ENCODE measurements around the gene B3GALT5.

B3GALT5 gene

DNA sequence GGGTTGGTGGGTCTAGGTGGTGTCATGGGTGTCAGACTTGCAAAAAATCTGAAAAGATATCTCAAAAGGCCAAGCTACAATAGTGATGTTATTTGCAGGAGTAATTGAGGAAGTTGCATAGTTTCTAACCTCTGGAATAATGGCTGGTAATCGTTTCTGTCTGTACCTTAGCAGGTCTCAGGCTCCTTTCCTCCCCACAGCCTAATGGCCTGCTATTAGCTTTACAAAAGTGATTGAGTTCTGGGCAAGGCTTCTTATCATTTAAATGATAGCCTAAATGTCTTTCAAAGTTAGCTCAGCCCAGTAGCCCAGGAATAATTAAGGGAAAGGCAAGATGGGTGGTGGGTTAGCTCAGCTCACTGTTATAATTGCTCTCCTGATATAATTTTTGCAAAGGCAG lies 94.6 kb downstream of the B3GALT5 start:
- DNase-seq = no peak

DNA sequence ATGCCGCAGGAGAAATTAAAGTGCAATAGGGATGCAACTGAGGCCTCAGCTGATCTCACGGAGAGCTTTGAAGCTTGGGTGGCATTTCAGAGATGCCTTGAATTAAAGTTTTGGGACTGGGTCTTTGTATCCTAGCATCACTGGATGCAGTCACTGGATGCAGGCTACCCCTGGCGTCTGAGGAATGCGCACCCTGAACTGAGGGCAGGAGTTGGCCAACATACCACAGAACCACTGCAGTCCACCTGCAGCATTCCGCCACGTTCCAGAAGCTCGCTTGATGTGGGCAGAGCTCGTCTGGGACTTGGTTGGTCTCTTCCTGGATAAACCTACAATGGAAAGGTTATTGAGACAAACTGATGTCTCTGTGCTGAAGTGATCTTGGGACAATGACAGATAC lies 98.1 kb downstream of the B3GALT5 start:
- DNase-seq = no peak

DNA sequence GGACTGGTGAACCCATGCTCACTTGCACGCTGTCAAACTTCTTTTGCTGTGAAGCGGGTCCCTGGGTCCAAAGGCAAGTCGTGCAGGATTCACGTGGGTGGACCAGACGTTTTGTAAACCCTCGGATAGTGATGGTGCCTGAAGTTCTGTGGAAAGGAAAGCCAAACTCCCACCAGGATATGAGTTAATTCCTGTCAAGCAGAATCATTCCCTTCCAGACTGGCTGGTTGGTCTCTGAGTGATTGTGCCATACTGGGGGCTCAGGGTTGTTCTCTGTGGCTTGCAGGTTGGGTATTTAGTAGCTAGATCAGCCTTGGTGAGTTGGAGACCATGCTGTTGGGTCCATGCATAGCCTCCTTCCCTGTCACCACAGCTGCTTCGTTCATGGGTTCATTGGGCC lies 99.5 kb downstream of the B3GALT5 start:
- no peak for DNase-seq

DNA sequence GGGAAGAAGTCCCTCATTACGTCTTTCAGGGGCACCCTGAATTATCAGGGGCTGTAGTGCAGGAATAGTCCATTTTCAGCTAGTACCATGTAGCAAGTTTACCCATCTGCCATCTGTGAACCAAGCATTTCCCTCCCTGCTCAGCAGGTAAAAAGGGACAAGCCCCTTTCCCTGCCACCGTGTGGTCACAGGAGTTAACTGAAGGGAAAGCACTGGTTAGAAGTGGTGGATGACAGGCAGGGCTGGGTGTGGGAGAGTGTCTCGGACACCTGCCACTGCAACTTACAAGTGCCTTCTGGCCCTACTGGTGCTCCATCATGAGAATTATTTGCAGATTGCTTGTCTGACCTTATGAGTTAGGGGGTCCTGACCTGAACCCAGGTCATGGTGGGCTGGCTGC lies 100.2 kb downstream of the B3GALT5 start:
- no peak for DNase-seq

DNA sequence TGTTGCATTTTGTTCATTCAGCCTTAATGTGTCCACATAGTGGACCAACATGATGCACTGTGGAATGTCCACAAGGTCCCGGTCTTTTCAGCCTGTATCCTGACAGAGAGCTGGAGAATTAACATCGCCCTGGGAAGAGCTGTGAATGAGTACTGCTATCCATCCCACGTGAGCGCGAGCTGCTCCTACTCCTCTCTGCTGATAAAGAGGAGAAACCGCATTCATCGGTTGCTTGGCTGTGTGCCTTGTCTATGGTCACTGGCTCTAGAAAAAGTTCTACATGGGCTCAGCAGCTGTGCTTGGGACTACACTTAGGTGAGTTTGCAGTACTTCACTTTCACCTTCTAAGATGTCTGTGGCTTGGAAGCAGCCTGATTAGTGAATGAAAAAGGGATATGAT lies 101.2 kb downstream of the B3GALT5 start:
- DNase-seq = no peak

DNA sequence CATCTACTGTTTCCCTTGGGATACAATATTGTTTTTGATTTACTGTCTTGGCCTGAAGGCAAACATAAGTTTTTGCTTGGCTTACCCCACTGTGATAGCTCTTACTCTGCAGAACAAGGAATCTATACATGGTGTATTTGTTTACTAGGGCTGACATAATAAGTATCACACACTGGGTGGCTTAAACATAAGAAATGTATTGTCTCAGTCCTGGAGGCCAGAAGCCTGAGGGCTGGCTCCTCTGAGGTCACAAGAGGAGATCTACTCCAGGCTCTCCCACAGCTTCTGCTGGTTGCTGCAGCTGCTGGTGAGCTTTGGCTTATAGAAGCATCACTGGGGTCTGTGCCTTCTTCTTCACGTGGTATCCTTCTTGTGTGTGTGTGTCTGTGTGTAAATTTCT lies 101.6 kb downstream of the B3GALT5 start:
- no peak for DNase-seq

DNA sequence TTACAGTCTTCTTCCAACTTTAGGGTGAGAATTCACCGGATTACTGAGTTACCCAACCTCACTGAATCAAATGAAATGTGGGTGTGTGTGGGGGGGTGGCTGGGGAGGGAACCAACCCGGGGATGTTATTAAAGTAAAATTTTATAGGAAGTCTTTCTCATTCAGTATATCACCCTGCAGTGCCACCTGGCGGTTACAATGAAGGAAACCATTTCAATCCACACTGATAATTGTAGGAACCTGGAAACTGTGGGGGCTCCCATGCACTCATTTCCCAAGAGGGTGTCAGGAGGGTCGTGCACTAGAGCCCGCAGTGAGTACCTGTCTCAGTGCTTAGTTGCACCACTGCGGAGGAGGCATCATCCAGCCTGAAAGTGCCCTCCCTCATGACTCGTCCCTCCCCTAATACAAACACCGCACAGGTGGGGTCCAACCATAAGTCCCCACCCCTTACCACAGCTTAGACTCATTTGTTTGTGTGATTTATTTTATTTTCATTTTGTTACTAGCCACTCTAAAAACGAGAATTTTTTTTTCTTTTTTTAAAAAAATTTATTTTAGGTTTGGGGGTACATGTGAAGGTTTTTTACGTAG lies 103.2 kb downstream of the B3GALT5 start:
- DNase-seq = peak; percentile 4 to 34

DNA sequence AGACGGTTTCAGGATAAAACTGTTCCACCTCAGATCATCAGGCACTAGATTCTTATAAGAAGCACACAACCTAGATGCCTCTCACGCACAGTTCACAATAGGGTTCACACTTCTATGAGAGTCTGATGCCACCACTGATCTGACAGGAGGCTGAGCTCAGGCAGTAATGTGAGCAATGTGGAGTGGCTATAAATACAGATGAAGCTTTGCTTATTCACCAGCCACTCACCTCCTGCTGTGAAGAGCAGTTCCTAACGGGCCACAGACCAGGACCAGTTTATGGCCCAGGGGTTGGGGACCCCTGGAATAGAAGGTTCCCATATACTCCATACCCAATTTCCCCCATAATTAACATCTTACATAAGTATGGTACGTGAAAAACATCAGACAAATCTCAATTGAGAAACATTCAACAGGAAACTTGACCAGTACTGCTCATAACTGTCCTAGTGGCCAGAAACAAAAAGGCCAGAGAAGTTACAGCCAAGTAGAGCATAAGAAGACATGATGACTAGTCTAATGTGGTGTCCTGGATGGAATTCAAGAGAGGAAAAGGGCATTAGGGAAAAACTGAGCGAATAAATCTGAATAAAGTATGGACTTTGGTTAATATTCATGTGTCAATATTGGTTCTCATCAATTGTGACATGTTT lies 107.5 kb downstream of the B3GALT5 start:
- DNase-seq = no peak

DNA sequence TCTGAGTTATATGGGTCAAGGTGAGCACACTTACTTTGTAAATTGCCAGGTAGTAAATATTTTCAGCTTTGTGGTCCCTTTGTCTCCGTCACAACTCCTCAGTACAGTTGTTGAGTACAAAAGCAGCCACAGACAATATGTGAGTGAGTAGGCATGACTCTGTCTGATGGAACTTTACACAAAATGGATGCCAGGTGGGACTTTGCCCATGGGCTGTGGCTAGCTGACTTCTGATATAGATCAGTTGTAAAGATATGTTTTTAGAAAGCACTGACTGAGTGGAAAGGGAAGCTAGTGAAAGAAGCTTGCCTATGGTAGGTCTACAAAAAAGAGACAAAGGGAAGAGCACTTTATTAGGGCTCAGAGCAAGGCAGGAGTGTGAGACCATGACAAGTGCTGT lies 109.1 kb downstream of the B3GALT5 start:
- DNase-seq = no peak
